ENCODE results near the gene FOXR1. TPM values are rescaled to one million over a fixed set of nuclear protein-coding genes. Genes with fewer than 3 reads are reported as not detected.

The FOXR1 gene
- total and polyA plus RNA-seq, 2 of the 8 experiments (the other 6 are each of a cell fraction or from before 2014, with no cell fraction given), result not detected

DNA sequence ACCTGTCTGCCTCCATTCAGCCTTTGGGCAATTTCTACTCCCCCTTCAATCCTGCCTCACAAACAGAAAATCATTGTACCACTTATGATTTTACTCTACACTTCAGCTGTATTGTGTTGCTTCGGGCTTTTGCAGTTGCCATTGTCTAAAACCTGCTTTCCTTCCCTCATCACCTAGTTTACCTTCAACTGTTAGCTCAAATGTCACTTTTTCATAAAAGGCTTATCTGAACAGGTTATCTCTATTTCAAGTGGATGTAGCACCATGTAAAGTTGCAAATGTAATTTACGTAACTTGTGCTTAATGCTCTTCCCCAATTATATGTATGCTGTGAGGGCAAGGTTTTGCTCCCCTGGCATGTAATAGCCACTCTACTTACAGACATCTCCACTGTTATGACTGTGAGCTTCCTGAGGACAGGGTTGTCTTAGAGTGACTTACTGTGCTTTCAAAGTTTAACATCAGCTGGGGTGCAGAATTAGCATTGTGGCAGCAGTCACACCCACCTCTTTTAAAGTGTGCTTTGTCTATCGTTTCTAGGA, 41.1 kb downstream of the FOXR1 start:
- WGBS, 2 experiments (ENCODE audit: extremely low coverage in 1 of 2, insufficient coverage in 1 of 2, insufficient read length in 1 of 2, insufficient replicate concordance in 2 of 2, low coverage in 1 of 2, low lambda C conversion rate in 2 of 2, missing lambda C conversion rate in 1 of 2), result 98% methylated on average over 3 of the region's 3 CpGs; no CpG with 5 or more reads in 1 of the 2 experiments
- Histone ChIP-seq H3K27me3 (replicated peaks in 1 of 4; ENCODE audit: control insufficient read depth in 3 of 4, extremely low read depth in 1 of 4, insufficient read depth in 3 of 4, low read length in 3 of 4) (no peaks in the 10 kb centered on the region), H3K4me3 (ENCODE audit: extremely low read depth in 1 of 4, insufficient read depth in 2 of 4, low read depth in 3 of 4, low read length in 4 of 4) (no peak overlapping the region), H4K20me1 (replicated peaks in 1 of 2; ENCODE audit: control insufficient read depth in 1 of 2, insufficient read depth in 2 of 2, low read length in 2 of 2) (peaks cover 3 to 4% of the 10 kb centered on the region in 2 experiments), H3K23me2 (ENCODE audit: low read depth, low read length) (no peaks in the 10 kb centered on the region; the same call in 1 of the 2 replicates), H4K5ac (ENCODE audit: insufficient read length, low read depth, low read length) (no peak overlapping the region), H3K36me3 (ENCODE audit: control insufficient read depth in 2 of 4, insufficient read depth in 4 of 4, low read length in 3 of 4) (peaks cover 29 to 76% (median 55%) of the 10 kb centered on the region in 4 experiments), H2AFZ (ENCODE audit: low read length) (no peak overlapping the region), H2BK12ac (ENCODE audit: low read depth, low read length) (no peak overlapping the region), H3K9me3 (ENCODE audit: insufficient read depth in 2 of 2, low read depth in 1 of 2, low read length in 1 of 2) (no peaks in the 10 kb centered on the region), H3K79me2 (ENCODE audit: control insufficient read depth in 1 of 2, insufficient read depth in 2 of 2, low read length in 2 of 2) (peaks cover 6 to 19% of the 10 kb centered on the region in 2 experiments; a peak in 3 of 4 replicates), H3K9ac (replicated peaks in 1 of 4; ENCODE audit: extremely low read depth in 1 of 4, low read depth in 3 of 4, low read length in 3 of 4) (no peak overlapping the region), H3K18ac (ENCODE audit: extremely low read depth, low read length) (no peak overlapping the region), H2BK15ac (ENCODE audit: low read length) (no peak overlapping the region), H4K8ac (ENCODE audit: extremely low read depth, insufficient read depth, low read length) (no peak overlapping the region), H3K23ac (ENCODE audit: insufficient read length) (no peak overlapping the region), H2BK5ac (ENCODE audit: low read depth, low read length) (no peak overlapping the region), H3K14ac (ENCODE audit: insufficient read length) (no peak overlapping the region), H3K4me2 (ENCODE audit: insufficient read depth in 1 of 2, low read depth in 2 of 2, low read length in 2 of 2) (no peak overlapping the region), H2AK5ac (ENCODE audit: low read depth, low read length) (no peak overlapping the region), H4K91ac (replicated peaks; ENCODE audit: insufficient read length, low read length) (no peak overlapping the region), H3K27ac (ENCODE audit: low read depth, low read length) (no peak overlapping the region), H3K56ac (replicated peaks; ENCODE audit: insufficient read length, low read depth, low read length) (no peak overlapping the region), H3K4ac (replicated peaks; ENCODE audit: insufficient read length, low read depth, low read length) (no peak overlapping the region), H3K79me1 (ENCODE audit: low read depth, low read length) (no peaks in the 10 kb centered on the region), H2BK120ac (replicated peaks; ENCODE audit: low read depth, low read length) (no peak overlapping the region), H3K4me1 (replicated peaks in 1 of 4; ENCODE audit: control insufficient read depth in 3 of 4, insufficient read depth in 4 of 4, low read length in 3 of 4) (peaks cover 0 to 5% (median 2%) of the 10 kb centered on the region in 4 experiments; a peak in 2 of 7 replicates), H2BK20ac (ENCODE audit: low read length) (no peak overlapping the region)
- TF ChIP-seq, protein P1, sequence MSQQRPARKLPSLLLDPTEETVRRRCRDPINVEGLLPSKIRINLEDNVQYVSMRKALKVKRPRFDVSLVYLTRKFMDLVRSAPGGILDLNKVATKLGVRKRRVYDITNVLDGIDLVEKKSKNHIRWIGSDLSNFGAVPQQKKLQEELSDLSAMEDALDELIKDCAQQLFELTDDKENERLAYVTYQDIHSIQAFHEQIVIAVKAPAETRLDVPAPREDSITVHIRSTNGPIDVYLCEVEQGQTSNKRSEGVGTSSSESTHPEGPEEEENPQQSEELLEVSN (IDR thresholded peaks at IDR 0.05), result no peak
- peak; percentile 50 for TF ChIP-seq POLR2AphosphoS5 (IDR thresholded peaks at IDR 0.05; ENCODE audit: low read depth, low read length)
- no peak for TF ChIP-seq SIRT6 (IDR thresholded peaks at IDR 0.05; ENCODE audit: low read length)
- DNase-seq (ENCODE audit: low read depth in 1 of 2, low spot score in 2 of 2) (no peak), FAIRE-seq (no peak)
- CTCF ChIA-PET (ENCODE audit: partially characterized antibody), result interaction anchor here (0.6 to 2.0 kb wide), 6 partner anchors 14 to 99 kb away, joined by 3 to 5 read pairs (median 4); no protein-coding TSS in a partner anchor
- POLR2A ChIA-PET (ENCODE audit: partially characterized antibody), result interaction anchor here (0.6 to 18.5 kb wide), 10 partner anchors 8 to 377 kb away, joined by 3 to 264 read pairs (median 3); partner anchors contain the start of genes CENATAC and SLC37A4

Measured in H1 (cell line).